ENCODE results near the gene SPATA25.
A peak's percentile ranks its signal among the peaks of the same experiment; 100 is the strongest.
"Not testable (repeated sequence)": the region's sequence is repeated elsewhere in the genome, so short reads cannot be mapped to it uniquely, and the experiment has no call there.

SPATA25 gene

GRCh38 chr20:45913116-45913515 lies 25.7 kb upstream of the SPATA25 start:
- DNase-seq = no peak

GRCh38 chr20:45912344-45912682 lies 24.9 kb upstream of the SPATA25 start:
- DNase-seq = no peak

- no peak for DNase-seq
Measured at GRCh38 chr20:45911486-45912343, 24.3 kb upstream of the SPATA25 start, which contains the start of gene PLTP. Gene PLTP, minus strand, starts transcription at chr20:45912155. Its CDS starts 703 bp downstream, at chr20:45911452.

GRCh38 chr20:45910670-45911485 lies 23.5 kb upstream of the SPATA25 start:
- peak; percentile 97 to 99 for DNase-seq

- no peak for DNase-seq
Measured at GRCh38 chr20:45909817-45910669, 22.6 kb upstream of the SPATA25 start.

- DNase-seq = no peak
Measured at GRCh38 chr20:45909336-45909808, 21.9 kb upstream of the SPATA25 start.

- no peak for DNase-seq
Measured at GRCh38 chr20:45908084-45908483, 20.7 kb upstream of the SPATA25 start.

GRCh38 chr20:45907219-45907948 lies 20.0 kb upstream of the SPATA25 start:
- DNase-seq = no peak

- DNase-seq = no peak
Measured at GRCh38 chr20:45905505-45906079, 18.2 kb upstream of the SPATA25 start.

GRCh38 chr20:45904583-45905504 lies 17.4 kb upstream of the SPATA25 start:
- DNase-seq = no peak

- no peak for DNase-seq
Measured at GRCh38 chr20:45902199-45902701, 14.8 kb upstream of the SPATA25 start.

GRCh38 chr20:45901332-45901731 lies 13.9 kb upstream of the SPATA25 start:
- not testable (repeated sequence) for DNase-seq

GRCh38 chr20:45899046-45899835 lies 11.8 kb upstream of the SPATA25 start:
- no peak for DNase-seq

GRCh38 chr20:45898285-45898684 lies 10.9 kb upstream of the SPATA25 start:
- no peak for DNase-seq

- DNase-seq = no peak
Measured at GRCh38 chr20:45897692-45898091, 10.3 kb upstream of the SPATA25 start.

GRCh38 chr20:45897289-45897688 lies 9.9 kb upstream of the SPATA25 start:
- no peak for DNase-seq

- DNase-seq = no peak
Measured at GRCh38 chr20:45896641-45897161, 9.3 kb upstream of the SPATA25 start.

- no peak for DNase-seq
Measured at GRCh38 chr20:45894797-45895196, 7.4 kb upstream of the SPATA25 start.

- DNase-seq = no peak
Measured at GRCh38 chr20:45893831-45894230, 6.4 kb upstream of the SPATA25 start.

Data from bone marrow (tissue), 2 donors.